ENCODE measurements around the gene CABP4. TPM values are rescaled to one million over a fixed set of nuclear protein-coding genes. Genes with fewer than 3 reads are reported as not detected.

CABP4 gene
- total RNA-seq = 0.32 TPM in 1 of 2 replicates, not detected in the other
- polyA plus RNA-seq = 0.55 TPM in 1 of 2 replicates, not detected in the other

GRCh38 chr11:67455054-67455453 lies at the start of gene CABP4:
TSS of gene CABP4 (plus strand) at chr11:67455354. CDS start at chr11:67455424, 70 bp downstream.
- no peak within 1 kb of the TSS for H3K27ac ChIP-seq

DNA sequence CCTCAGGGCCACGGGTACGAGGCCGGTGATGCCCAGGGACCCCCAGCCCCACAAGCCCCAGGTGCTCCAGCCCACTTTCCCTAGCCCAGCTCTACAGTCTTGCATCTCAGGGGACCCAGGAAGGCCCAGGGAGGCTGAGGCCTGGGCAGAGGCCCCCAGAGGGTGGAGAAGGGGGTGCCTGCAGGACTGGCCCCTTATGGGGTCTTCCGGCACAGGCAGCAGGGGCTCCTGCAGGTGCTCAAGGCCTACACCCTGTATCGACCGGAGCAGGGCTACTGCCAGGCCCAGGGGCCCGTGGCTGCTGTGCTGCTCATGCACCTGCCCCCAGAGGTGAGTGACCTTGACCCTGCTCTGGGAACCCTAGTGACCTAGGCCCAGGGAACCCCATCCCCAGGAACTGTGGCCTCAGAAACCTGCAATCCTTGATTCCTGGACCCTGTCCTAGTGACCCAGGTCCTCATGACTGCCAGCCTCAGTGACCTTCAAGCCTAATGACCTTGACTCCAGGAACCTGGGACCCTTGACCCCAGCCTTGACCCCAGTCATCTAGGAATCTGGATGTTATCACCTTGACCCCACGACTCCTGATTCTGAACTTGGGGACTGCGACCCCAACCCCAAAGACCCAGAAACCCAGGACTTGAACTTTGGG lies 49.3 kb upstream of the CABP4 start:
- no peaks in the 10 kb centered on the region for H3K9me3 ChIP-seq (ENCODE audit: low read depth)
- DNase-seq (ENCODE audit: low read depth in 1 of 2, low spot score in 1 of 2) = no peak
- no peak for TF ChIP-seq CTCF (IDR thresholded peaks at IDR 0.05; ENCODE audit: low read depth, low read length)

More at GRCh38 chr11:67455054-67455453, at the start of gene CABP4:
- Histone ChIP-seq H3K4me3 (no peak within 1 kb of the TSS), H3K9me3 (ENCODE audit: low read depth) (no peaks in the 10 kb centered on the region), H3K4me1 (ENCODE audit: low read depth) (no peaks in the 10 kb centered on the region), H3K27me3 (no peaks in the 10 kb centered on the region), H3K36me3 (no peaks in the 10 kb centered on the region)
- no peak for DNase-seq (ENCODE audit: low read depth in 1 of 2, low spot score in 1 of 2)
- no peak for TF ChIP-seq CTCF (IDR thresholded peaks at IDR 0.05; ENCODE audit: low read depth, low read length)

DNA sequence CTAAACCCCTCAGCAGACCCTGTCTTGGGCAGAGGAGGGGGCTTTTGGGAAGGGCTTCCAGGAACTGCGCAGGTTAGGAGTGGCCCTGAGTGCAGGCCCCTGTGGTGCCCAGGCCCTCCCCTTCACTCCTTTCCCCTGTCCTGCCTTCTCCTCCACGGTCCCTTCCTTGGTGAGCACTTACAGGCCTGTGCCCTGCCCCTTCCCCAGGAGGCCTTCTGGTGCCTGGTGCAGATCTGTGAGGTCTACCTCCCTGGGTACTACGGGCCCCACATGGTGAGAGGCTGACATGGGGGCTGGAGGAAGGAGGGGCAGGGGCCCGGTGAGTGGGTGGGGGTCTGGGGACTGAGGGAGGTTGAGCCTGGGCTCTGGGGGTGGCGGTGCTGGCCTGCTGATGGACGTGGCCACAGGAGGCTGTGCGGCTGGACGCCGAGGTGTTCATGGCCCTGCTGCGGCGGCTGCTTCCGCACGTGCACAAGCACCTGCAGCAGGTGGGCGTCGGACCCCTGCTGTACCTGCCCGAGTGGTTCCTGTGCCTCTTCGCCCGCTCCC lies 48.7 kb upstream of the CABP4 start:
- no peaks in the 10 kb centered on the region for H3K9me3 ChIP-seq (ENCODE audit: low read depth)
- peaks cover 5% of the 10 kb centered on the region for H3K4me1 ChIP-seq (ENCODE audit: low read depth)
- H3K27me3 ChIP-seq = no peaks in the 10 kb centered on the region
- no peaks in the 10 kb centered on the region for H3K36me3 ChIP-seq
- no peak for TF ChIP-seq CTCF (IDR thresholded peaks at IDR 0.05; ENCODE audit: low read depth, low read length)
- no peak overlapping the region for H3K4me3 ChIP-seq
- H3K27ac ChIP-seq = no peak overlapping the region
- DNase-seq (ENCODE audit: low read depth in 1 of 2, low spot score in 1 of 2) = no peak

More for the DNA sequence above, 49.3 kb upstream of the CABP4 start:
- H3K27ac ChIP-seq = no peak overlapping the region
- no peak overlapping the region for H3K4me3 ChIP-seq
- H3K36me3 ChIP-seq = no peaks in the 10 kb centered on the region
- peaks cover 6% of the 10 kb centered on the region for H3K4me1 ChIP-seq (ENCODE audit: low read depth)
- no peaks in the 10 kb centered on the region for H3K27me3 ChIP-seq

GRCh38 chr11:67406969-67407687 lies 48.0 kb upstream of the CABP4 start:
- H3K4me3 ChIP-seq = no peak overlapping the region
- H3K4me1 ChIP-seq (ENCODE audit: low read depth) = peaks cover 4% of the 10 kb centered on the region
- no peak for TF ChIP-seq CTCF (IDR thresholded peaks at IDR 0.05; ENCODE audit: low read depth, low read length)
- no peaks in the 10 kb centered on the region for H3K36me3 ChIP-seq
- H3K27ac ChIP-seq = no peak overlapping the region
- no peak for DNase-seq (ENCODE audit: low read depth in 1 of 2, low spot score in 1 of 2)
- H3K9me3 ChIP-seq (ENCODE audit: low read depth) = no peaks in the 10 kb centered on the region
- no peaks in the 10 kb centered on the region for H3K27me3 ChIP-seq

GRCh38 chr11:67407688-67408163 lies 47.4 kb upstream of the CABP4 start:
- Histone ChIP-seq H3K36me3 (no peaks in the 10 kb centered on the region), H3K4me3 (no peak overlapping the region), H3K27ac (no peak overlapping the region), H3K4me1 (ENCODE audit: low read depth) (no peaks in the 10 kb centered on the region), H3K27me3 (no peaks in the 10 kb centered on the region), H3K9me3 (ENCODE audit: low read depth) (no peaks in the 10 kb centered on the region)
- DNase-seq (ENCODE audit: low read depth in 1 of 2, low spot score in 1 of 2) = no peak
- no peak for TF ChIP-seq CTCF (IDR thresholded peaks at IDR 0.05; ENCODE audit: low read depth, low read length)

Data from cardiac muscle cell (in vitro differentiated cells and primary cell).